ENCODE results near the gene TMEM200C. TPM values are rescaled to one million over a fixed set of nuclear protein-coding genes. Genes with fewer than 3 reads are reported as not detected.
A peak's percentile ranks its signal among the peaks of the same experiment; 100 is the strongest.
"Not testable (repeated sequence)": the region's sequence is repeated elsewhere in the genome, so short reads cannot be mapped to it uniquely, and the experiment has no call there.

The TMEM200C gene
- total and polyA plus RNA-seq, 11 donors: 0.15 to 3.4 (median 0.45) TPM

- H3K27me3 ChIP-seq: peaks cover 0 to 13% (median 0%) of the 10 kb centered on the region in 9 donors
- ATAC-seq (no peak), DNase-seq (no peak)
- H3K36me3 ChIP-seq: no peaks in the 10 kb centered on the region
- H3K4me3 ChIP-seq: no peak overlapping the region
- peaks cover 0 to 9% (median 0%) of the 10 kb centered on the region in 12 donors for H3K9me3 ChIP-seq
- no peaks in the 10 kb centered on the region for H3K4me1 ChIP-seq
- WGBS, 4 donors: 87 to 95% (median 89%) methylated on average over 1 of the region's 1 CpG
- intact Hi-C loops (cut with DNase I): loop anchor here in 3 of 10 donors (5.0 to 10.0 kb wide), 3 partner anchors 617 to 1019 kb away; no protein-coding TSS in a partner anchor
- TF ChIP-seq POLR2A (IDR thresholded peaks at IDR 0.05): no peak
- TF ChIP-seq CTCF (IDR thresholded peaks at IDR 0.05): no peak
- no peak overlapping the region for H3K27ac ChIP-seq
These were observed 29.8 kb downstream of the TMEM200C start for GRCh38 chr18:5865521-5865920.

- not testable (repeated sequence) for H3K27me3 ChIP-seq, H3K4me3 ChIP-seq, DNase-seq, ATAC-seq, H3K4me1 ChIP-seq, H3K36me3 ChIP-seq, H3K27ac ChIP-seq
- peaks cover 0 to 12% (median 0%) of the 10 kb centered on the region in 12 donors for H3K9me3 ChIP-seq
- 48 to 79% (median 68%) methylated on average over 1 of the region's 1 CpG for WGBS, 4 donors
- intact Hi-C loops (cut with DNase I): loop anchor here in 1 of 10 donors (10.0 kb wide), 1 partner anchor 1023 kb away; no protein-coding TSS in a partner anchor
These were observed 33.2 kb downstream of the TMEM200C start for GRCh38 chr18:5862127-5862526.

GRCh38 chr18:5857180-5857579 is 38.1 kb downstream of the TMEM200C start:
- H3K4me1 ChIP-seq: no peaks in the 10 kb centered on the region
- peaks cover 0 to 10% (median 0%) of the 10 kb centered on the region in 12 donors for H3K9me3 ChIP-seq
- H3K36me3 ChIP-seq: no peaks in the 10 kb centered on the region
- H3K27me3 ChIP-seq: peaks cover 0 to 36% (median 0%) of the 10 kb centered on the region in 9 donors
- H3K4me3 ChIP-seq: no peak overlapping the region
- no peak for TF ChIP-seq POLR2A (IDR thresholded peaks at IDR 0.05)
- no peak for TF ChIP-seq CTCF (IDR thresholded peaks at IDR 0.05)
- ATAC-seq (no peak), DNase-seq (no peak)
- intact Hi-C loops (cut with DNase I): loop anchor here in 1 of 10 donors (10.0 kb wide), 1 partner anchor 62 kb away; no protein-coding TSS in a partner anchor
- 76 to 80% (median 78%) methylated on average over 3 of the region's 3 CpGs for WGBS, 4 donors
- no peak overlapping the region for H3K27ac ChIP-seq

DNA sequence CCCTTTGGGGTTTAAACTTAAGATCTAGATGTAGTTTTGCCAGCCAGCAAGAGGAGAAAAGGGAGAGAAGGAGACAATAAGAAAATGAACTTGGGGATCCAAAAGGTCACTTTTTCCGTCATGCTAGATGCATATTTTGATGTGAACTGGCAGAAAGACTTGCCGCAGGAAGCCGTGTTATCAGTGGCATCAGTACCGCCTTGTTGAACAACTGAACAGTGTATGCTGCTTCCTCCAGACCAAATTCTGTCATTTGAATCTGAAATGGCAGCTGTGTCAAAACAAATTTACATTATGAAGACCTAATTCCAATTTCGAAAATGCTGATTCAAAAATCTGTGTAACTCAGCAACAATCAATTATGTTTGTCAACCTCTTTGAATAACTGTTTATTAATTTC is 42.1 kb downstream of the TMEM200C start:
- 68 to 75% (median 74%) methylated on average over 5 of the region's 5 CpGs for WGBS, 4 donors
- Histone ChIP-seq H3K27me3 (peaks cover 0 to 49% (median 9%) of the 10 kb centered on the region in 9 donors), H3K27ac (no peak overlapping the region), H3K4me3 (no peak overlapping the region), H3K36me3 (no peaks in the 10 kb centered on the region), H3K4me1 (no peaks in the 10 kb centered on the region), H3K9me3 (no peaks in the 10 kb centered on the region)
- DNase-seq (no peak), ATAC-seq (no peak)
- intact Hi-C loops (cut with DNase I): loop anchor here in 1 of 10 donors (10.0 kb wide), 1 partner anchor 58 kb away; no protein-coding TSS in a partner anchor
- TF ChIP-seq POLR2A (IDR thresholded peaks at IDR 0.05) (no peak), CTCF (IDR thresholded peaks at IDR 0.05) (no peak)

DNA sequence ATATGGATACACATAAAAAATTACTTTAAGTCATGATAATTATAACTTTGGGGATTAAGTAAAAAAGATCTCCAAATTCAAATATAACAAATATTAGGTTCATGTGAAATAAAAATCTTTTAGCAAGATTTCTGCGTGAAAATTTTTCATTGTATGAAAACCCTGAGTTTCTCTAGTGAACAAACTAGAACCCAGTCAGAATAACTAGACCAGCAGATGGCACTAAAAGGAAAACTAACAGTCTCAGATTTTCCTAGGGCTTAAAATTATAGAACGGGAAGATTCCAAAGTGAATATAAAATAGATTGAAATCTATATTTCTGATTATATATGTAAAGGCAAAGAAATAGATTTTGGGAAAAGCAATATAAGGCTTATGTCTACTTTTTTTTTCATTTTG is 43.3 kb downstream of the TMEM200C start:
- TF ChIP-seq CTCF (IDR thresholded peaks at IDR 0.05) (peak in 3 of 12 donors; percentile 20 to 29 (median 25)), POLR2A (IDR thresholded peaks at IDR 0.05) (no peak)
- intact Hi-C loops (cut with DNase I): loop anchor here in 1 of 10 donors (10.0 kb wide), 1 partner anchor 57 kb away; no protein-coding TSS in a partner anchor
- 37 to 47% (median 43%) methylated on average over 2 of the region's 2 CpGs for WGBS, 4 donors
- Histone ChIP-seq H3K9me3 (no peaks in the 10 kb centered on the region), H3K4me1 (no peaks in the 10 kb centered on the region), H3K4me3 (no peak overlapping the region), H3K27ac (no peak overlapping the region), H3K36me3 (no peaks in the 10 kb centered on the region), H3K27me3 (peaks cover 0 to 46% (median 9%) of the 10 kb centered on the region in 9 donors)
- no peak for ATAC-seq
- DNase-seq: no peak

Measured in heart left ventricle (tissue), 16 donors.